GM19395 (cell line): ENCODE results near the gene MRPS33.
"Not testable (repeated sequence)": the region's sequence is repeated elsewhere in the genome, so short reads cannot be mapped to it uniquely, and the experiment has no call there.

Experiments
- ATAC-seq: cut with Tn5 transposase; IDR thresholded peaks from one replicate; pipeline ENCODE4 v1.9.1; 2021; ENCODE audit warnings: mild to moderate bottlenecking, moderate library complexity; ENCODE audit not compliant: unreplicated experiment

The MRPS33 gene

DNA sequence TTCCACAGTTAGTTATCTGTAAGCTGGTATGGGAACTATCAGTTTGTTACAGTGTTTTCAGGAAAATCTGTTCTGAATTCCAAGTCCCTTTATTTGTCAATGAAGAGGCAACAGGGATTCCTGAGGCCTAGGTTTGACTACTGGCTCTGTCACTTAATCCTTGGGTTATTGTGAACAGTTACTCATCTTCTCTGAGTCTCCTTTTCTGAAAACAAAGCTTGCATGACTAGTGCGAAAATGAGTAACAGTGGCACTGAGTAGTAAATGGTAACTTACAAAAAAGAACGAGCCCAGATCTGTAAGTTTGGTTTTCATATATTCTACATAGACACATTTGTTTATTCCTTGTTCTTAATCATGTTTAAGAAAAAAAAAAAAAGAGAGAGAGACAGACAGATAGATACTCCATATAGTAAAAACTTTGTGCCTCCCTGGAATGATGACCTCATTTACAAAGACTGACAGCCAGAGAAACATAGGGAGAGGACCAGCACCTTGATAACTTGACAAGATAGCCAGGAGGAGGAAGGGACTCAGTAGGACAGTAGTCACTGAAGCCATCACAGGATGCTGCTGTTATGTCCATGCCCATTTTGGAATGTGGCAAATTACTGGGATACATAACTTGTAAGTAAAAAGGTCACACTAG lies 1.9 kb downstream of the MRPS33 start:
- ATAC-seq, result no peak

DNA sequence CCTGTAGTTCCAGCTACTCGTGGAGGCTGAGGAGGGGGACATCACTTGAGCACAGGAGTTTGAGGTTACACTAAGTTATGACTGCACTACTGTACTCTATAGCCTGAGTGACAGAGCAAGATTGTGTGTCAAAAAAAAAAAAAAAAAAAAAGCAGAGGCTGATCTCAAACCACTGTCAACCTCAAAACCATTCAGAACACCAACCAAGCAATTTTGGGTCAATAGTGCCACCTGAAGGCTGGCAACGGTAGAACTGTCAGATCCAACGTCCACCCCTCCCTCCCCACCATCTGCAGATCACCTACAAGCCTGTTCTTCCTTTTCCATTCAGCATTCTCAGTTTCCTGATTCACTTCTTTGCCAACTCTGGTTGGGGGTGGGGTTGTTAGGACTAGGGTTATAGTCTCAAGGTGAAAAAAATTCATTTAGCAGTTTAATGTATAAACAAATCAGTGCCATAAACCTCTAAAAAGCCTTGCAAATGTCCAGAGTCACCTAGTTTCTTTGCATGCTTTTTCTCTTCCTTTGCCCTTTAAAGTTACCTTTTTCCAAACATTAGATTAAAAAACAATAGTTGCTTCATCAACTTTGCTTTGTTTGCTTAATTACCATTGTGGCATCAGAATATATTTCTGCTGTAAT lies 2.6 kb downstream of the MRPS33 start:
- no peak for ATAC-seq

DNA sequence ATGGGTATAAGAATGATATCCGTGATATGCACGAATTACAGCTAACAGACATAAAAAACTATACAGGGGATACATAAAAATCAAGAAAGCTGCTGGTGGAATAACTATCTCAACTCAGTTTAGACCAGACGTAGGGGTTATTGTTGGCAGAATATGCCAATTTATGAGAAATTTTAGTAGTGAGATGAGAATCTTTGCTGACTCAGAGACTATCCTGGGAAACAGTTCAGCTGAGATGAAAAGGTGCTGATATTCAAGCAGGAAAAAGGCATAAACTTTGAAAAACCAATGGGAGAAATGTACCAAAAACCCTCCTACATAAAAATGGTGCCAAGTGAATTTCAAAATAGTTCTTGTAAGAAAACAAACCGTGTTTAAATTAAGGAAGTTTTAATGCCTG lies 3.3 kb downstream of the MRPS33 start:
- no peak for ATAC-seq

DNA sequence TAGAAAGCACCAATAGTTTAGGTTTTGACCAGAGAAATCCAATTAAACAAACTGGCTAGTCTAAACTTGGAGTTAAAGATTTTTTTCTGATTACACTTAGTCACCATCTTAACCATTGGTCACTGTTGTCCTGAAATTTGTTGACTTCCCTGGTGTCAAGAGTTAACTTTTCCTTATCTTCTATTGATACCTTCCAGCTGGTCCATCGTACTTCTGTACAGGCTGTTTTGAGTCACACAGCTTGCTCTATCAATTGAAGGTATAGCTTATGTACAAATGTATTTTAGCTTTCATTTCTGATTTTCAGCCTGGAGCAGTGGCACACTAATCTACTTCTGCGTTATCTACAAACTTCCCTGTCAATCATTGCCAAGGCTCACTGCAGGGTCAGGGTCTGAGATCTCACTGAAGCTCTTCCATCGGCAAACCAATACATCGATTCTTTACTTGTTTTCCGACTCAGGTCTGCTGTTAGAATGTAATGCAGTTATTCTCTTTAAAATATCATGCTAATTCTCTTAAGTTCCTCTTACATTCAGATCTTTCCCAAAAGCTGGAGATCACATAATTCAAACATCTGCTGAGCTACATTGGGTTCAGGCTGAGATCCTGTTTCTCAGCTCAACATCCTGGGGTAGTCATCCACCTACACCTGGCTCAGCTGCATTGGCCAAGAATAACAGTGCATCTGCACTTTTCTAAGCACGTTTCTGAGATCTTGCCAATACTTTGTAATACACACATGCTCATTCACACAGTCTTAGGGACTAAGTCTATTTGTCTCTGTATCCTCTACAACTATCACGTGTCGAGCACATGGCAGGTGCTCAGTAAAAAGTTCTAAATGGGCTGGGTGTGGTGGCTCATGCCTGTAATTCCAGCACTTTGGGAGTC lies 11.3 kb downstream of the MRPS33 start:
- no peak for ATAC-seq

DNA sequence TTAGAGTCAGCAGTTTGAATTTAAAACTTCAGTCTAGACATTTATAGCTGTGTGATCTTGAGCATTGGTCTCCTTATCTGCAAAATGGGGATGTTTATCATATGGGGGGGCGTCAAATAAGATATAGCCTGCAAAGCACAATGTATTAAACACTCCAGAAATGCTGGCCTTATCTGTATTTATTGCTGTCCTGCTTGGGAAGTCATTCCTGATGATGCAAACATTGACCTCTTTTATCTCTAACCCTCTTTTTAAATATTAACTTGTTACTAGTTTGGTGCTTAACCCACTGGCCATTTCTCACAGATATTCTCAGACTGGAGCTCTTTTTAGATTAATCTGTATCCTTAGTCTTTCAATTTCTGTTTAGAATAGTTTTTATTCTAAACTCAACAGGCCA lies 13.2 kb downstream of the MRPS33 start:
- no peak for ATAC-seq

DNA sequence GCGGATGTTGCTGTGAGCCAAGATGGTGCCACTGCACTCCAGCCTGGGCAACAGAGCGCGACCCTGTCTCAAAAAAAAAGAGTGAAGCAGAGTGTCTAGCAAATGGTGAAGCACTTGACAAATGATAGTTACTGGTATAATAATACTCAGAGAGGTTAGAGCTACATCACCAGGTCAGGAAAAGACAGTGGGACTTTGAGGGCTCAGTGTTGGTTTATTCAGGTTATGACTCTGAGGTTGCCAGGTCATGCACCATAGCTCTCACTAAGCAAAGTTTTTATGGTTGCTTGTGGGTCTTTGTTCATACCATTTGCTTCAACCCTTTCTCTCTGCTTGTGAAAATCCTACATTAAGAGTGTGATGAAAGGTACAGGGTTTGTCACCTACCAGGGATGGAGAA lies 13.6 kb downstream of the MRPS33 start:
- ATAC-seq, result no peak

DNA sequence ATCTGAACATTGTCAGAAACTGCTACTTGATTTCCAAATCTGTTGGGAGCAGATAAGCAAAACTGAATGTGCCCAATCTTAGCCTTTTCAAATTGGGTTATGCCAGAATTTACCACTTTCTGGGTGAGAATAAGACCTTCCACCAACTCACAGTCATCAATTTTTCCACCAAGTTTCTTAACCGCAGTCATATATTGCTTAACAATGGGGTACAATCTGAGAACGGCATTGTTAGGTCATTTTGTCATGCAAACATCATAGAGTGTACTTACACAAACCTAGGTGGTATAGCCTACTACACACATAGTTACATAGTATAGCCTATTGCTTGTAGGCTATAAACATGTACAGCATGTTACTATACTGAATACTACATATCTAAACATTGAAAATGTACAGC lies 16.0 kb downstream of the MRPS33 start:
- no peak for ATAC-seq

DNA sequence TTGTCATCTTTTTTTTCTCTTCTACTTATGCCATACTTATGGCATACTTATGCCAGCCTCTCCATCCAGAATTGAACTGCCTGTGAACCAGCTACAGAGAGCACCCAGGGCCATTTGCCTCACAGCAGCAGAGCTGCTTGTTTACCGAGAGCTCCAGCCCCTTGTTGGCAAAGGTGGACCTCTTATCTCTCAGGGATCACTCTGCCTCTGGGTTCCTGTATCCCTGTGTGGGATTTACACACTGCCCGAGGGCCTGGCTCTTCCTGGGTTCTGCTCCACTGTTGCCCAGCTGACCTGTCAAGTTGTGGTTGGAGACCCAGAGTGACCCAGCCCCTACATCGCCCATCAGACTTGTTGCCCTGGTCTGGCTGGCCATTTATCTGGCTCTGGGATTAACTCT lies 22.3 kb downstream of the MRPS33 start:
- no peak for ATAC-seq

DNA sequence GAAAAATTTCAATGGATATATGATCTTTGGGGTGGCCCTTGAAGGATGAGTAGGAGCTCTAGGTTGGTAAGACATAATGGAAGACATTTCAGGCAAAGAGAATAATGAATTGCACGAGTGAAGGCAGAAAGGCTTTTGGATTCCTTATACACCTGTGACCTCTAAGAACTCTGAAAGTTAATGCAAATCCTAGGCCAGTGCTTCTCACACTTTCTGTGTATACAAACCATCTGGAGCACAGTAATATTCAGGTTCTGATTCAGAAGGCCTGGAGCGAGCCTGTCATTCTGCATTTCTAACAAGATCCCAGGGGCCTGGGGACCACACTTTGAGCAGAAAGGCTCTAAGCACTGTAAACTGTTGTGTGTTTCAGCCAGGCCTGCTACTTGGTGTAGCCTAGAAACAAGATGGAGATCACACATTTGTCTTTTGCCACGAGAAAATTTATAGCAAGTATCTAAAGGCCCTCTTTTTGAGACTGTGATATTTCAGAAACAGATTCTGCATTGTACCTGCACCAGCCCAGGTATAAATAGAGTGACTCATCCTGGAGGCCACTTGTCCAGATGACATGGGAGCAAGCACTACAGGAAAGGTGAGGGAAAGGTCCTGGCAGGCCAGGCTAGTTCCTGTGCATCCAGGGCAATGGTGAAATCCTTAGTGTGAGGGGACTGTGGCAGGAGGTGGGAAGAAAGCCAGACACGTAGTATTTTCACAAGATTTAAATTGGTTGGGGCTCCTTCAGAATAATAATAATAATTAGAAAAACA lies 24.4 kb downstream of the MRPS33 start:
- ATAC-seq, result no peak

DNA sequence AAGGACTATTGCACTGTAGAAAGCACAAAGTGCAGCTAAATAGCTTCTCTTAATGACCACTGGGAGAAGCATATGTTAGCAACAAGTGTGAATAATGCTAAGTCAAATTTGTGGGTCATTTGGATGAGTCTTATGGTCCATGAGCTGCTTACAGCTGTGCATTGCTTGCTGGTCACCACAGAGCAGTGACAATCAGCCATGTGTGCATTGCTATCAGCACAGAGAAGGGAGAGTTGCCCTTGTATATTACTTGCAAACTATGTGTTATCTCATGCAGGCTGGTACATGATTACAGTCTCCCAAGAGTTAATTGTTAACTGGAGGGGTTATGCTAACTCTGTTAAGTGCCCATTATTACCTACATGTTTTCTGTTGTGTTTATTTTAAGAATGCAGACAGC lies 25.7 kb downstream of the MRPS33 start:
- no peak for ATAC-seq

DNA sequence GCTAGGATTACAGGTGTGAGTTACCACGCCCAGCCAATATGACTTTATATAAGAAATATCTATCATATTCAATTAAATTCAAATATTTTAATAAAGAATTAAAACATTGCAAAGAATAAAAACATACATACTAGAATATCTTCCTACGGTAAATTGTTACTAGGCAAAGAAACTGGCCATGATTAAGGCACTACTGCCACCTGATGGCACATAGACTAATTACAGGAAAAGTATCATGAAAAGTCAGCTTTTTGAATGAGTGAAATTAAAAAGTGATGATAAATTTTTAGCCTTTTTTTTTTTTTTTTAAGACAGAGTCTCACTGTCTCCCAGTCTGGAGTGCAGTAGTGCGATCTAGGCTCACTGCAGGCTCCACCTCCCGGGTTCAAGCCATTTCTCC lies 30.9 kb downstream of the MRPS33 start:
- ATAC-seq, result no peak

DNA sequence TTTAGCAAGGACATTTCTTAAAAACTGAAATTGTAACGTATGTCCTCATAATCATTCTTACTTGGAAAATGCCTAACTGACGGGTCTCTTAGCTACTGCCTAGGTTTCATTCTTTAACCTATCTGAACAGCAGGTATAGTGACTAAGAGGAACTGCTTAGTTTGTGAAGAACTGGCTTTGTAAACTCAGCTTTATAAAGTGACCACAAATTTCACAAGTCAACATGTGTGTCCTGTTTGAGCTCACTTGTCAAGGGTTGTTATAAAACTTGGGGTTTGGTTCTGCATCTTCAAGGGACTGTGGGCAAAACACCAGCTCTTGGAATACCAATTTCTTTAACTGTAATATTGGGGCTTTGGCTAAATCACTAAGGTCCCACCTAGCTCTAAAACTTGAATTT lies 32.2 kb downstream of the MRPS33 start:
- no peak for ATAC-seq

DNA sequence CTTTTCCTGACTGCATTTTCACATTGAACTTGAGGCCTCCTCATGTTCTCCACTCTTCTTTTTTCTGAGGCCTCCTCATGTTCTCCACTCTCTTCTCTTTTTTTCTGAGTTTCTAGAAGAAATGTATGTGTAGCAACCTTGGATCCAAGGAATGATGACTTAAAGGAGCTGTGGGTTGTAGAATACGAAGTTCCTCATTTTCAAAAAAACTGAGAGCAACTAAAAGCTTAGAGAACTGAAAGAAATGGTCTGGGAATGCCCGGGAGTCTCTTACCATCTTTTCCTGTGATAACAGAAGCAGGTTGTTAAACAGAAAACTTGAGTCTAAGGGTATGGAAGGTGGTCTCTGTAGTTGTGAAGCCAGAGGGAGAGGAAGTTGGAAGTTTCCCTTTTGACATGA lies 32.8 kb downstream of the MRPS33 start:
- no peak for ATAC-seq

DNA sequence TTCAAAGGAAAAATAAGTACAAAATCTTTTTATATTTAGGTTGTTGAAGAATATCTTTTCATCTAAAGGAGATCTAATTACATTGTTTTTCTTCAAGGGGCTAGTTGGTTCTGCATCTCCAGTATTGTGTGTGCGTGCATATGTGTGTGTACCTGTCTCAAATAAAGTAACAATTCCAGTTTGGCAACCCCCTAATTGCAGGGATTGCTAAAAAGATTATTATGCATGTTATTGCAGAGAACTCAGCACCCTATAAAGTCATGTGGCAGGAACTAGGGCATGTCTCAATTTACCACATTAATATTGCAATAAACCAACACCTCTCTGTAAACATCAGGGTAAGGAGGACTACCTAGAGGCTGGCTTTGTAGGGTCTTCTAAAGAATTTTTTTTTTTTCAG lies 37.0 kb downstream of the MRPS33 start:
- ATAC-seq, result no peak

DNA sequence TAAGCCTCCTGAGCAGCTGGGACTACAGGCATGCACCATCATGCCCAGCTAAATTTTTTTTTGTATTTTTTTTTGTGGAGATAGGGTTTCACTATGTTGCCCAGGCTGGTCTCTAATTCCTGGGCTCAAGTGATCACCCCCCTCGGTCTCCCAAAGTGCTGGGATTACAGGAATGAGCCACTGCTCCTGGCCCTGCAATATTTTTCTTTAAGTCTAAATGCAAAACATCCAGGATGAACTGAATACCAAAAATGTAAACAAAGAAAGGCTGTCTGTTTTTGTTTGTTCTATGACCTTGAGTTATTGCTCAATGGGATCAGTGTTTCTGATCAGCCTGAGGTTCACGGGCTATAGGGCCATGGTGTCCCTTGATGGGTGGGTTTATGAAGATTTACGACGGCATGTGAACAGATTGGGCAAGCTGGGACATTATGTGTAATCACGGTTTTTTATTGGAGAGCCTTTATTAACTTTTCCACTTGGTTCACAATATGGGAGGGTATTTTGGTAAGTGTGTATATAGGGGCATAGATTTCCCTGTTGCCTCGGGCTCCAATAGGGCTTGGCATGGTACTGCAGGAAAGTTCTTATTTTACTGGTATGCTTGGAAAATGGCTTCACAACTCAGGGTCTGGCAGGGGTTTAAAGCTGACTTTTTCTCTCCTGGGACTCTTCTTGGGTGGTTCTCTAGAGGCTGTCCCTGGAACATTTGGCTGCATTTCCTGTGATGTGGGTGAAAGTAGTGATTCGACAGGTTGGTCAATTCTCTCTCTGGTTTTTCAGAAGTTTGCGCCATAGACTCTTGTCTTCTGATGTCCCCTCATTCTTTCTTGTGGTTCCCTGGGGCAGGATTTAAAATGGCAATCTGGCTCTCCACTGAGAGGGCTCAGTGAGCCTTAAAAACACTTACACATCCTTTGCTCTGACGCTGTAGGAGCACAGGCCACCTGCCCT lies 41.6 kb downstream of the MRPS33 start:
- ATAC-seq, result no peak

DNA sequence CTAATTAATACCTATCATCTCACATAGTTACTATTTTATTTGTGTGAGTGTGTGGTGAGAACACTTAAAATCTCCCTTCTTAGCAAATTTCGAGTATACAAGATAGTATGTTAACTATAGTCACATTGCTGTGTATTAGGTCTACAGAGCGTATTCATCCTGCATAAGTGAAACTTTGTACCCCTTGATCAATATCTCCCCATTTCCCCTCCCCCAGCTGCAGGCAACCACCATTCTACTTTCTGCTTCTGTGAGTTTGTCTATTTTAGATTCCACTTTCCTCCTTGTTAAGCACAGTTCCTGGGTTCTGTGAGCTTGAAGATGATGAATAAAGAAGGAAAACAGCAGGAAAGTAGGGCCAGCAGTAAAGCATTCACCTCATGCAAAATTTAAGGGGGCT lies 42.4 kb downstream of the MRPS33 start:
- ATAC-seq, result no peak

DNA sequence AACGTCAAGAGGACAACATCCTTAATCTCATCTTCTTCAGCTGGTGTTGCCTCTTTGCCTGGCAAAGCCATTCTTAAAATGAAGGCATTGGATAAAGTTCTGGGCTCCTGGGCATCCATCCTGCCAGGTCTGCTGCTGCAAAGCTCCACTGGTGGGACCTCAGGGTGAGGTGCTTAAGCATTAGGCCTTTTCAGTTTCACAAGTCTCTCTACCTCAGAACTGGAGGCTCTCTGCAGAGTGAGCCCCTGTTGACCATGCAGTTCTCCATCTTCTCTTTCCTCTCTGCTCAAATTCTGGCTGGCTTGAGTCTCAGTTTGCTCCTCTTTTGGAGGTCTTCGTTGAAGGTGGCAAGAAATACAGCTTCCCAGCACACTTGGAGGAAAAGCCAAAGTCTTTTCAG lies 47.3 kb downstream of the MRPS33 start:
- ATAC-seq, result no peak

DNA sequence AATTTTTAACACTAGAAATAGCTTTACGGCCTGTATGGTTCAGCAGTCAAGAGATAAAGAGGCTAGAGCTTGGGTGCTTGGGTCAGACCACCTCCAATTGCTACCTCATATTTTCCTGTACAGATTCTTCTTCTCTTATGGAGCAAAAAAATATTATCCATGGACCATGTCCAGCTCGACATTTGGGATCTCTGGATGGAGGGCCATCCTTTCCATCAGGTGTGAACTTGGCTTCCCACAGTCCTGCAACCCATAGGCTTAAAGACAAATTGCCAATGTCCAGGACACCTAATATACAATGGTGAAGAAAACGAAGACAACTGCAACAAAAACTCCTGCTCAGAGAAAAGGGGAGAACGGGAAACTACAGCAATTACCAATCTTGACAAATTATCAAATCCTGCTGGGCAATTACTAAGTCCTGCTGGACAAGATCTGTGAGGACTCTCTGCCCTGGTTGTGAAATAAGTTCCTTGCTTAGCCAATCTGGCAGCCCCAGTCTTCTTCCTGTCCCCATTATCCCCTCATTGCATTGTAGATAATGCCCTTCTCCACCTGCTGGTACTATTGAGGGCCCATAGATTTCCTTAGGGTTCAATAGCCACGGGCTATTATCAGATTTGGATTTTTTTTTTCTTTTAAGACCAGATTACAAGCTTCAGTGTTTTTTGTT lies 48.1 kb downstream of the MRPS33 start:
- no peak for ATAC-seq

DNA sequence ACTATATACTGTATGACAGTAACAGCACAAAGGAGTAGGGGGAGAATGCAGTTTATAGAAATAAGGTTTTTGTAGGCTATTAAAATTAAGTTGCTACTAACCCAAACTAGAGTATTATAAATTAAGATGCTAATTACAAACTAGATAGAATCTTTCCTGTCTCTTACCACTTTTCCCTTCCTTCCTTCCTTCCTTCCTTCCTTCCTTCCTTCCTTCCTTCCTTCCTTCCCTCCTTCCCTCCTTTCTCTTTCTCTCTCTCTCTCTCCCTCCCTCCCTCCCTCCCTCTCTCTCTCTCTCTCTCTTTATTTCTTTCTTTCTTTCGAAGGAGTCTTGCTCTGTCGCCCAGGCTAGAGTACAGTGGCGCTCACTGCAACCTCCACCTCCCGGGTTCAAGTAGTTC lies 53.6 kb downstream of the MRPS33 start:
- ATAC-seq, result no peak

DNA sequence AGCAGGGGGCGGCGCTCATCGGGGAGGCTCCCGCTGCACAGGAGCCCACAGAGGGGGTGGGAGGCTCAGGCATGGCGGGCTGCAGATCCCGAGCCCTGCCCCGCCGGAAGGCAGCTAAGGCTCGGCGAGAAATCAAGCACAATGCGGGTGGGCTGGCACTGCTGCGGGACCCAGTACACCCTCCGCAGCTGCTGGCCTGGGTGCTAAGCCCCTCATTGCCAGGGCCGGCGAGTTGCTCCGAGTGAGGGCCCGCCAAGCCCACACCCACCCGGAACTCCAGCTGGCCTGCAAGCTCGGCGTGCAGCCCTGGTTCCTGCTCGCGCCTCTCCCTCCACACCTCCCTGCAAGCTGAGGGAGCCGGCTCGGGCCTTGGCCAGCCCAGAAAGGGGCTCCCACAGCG lies 57.8 kb downstream of the MRPS33 start:
- not testable (repeated sequence) for ATAC-seq
